Measurements from ENCODE around the gene TMEM63B.

The TMEM63B gene

DNA sequence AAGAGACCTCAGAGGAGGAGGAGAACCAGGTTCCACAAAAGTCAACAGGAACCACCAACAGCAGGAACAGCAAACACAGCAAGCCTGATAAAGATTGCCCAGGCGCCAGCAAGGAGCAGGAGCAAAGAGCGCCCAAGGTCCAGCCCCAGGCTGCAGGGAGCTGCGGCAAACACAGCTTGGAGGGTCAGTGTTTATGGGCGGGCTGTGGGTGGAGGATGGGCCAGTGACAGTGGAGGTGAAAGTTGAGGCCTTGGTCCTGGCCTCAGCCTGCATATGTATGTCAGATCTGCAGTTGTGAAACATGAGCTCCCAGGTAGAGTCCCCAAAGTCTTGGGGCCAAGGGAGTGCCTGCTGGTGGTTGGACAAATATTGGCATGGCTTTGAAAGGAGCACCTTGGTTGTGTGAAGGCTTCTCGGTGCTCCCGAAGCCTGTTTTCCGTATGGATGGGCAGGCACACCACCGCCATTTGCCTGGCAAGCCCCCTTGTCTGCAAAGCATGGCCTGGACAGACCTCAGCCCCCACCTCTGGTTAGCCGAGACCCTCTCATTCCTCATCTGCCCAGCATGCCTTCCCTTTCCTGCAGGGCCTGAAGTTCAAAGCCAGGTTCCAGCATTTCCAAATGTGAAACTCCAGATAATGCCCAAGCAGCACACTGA lies 29.3 kb downstream of the TMEM63B start:
- CTCF ChIA-PET = interaction anchor here (0.6 to 11.1 kb wide), 6 partner anchors 10 to 78 kb away, joined by 3 to 142 read pairs (median 4); no protein-coding TSS in a partner anchor
- no peak overlapping the region for H3K4me3 ChIP-seq (ENCODE audit: low read depth, low read length)
- no peak for DNase-seq (ENCODE audit: low read depth, low spot score)
- TF ChIP-seq, protein P1, sequence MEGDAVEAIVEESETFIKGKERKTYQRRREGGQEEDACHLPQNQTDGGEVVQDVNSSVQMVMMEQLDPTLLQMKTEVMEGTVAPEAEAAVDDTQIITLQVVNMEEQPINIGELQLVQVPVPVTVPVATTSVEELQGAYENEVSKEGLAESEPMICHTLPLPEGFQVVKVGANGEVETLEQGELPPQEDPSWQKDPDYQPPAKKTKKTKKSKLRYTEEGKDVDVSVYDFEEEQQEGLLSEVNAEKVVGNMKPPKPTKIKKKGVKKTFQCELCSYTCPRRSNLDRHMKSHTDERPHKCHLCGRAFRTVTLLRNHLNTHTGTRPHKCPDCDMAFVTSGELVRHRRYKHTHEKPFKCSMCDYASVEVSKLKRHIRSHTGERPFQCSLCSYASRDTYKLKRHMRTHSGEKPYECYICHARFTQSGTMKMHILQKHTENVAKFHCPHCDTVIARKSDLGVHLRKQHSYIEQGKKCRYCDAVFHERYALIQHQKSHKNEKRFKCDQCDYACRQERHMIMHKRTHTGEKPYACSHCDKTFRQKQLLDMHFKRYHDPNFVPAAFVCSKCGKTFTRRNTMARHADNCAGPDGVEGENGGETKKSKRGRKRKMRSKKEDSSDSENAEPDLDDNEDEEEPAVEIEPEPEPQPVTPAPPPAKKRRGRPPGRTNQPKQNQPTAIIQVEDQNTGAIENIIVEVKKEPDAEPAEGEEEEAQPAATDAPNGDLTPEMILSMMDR (IDR thresholded peaks at IDR 0.05; ENCODE audit: insufficient read depth, low read length, missing control alignments) = no peak
- POLR2A ChIA-PET = no interaction called here

DNA sequence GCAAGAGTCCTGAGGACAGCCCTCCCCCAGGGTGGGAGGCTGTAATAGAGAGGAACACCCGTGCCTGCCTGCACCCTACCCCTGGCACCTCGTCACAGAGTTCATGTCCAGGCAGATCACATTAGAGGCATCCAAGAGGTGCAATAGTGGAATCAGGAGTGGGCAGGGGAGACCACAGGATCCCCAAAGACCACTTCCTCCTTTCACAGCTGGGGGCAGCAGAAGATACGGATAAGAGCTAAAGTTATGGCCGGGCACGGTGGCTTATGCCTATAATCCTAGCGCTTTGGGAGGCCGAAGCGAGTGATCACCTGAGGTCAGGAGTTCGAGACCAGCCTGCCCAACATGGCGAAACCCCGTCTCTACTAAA lies 29.8 kb downstream of the TMEM63B start:
- no peak overlapping the region for H3K4me3 ChIP-seq (ENCODE audit: low read depth, low read length)
- CTCF ChIA-PET = interaction anchor here (0.6 to 11.1 kb wide), 5 partner anchors 9 to 77 kb away, joined by 3 to 142 read pairs (median 4); no protein-coding TSS in a partner anchor
- TF ChIP-seq, protein P1 (IDR thresholded peaks at IDR 0.05; ENCODE audit: insufficient read depth, low read length, missing control alignments) = no peak
- DNase-seq (ENCODE audit: low read depth, low spot score) = no peak
- POLR2A ChIA-PET = interaction anchor here (0.7 kb wide), 1 partner anchor 482 kb away, joined by 3 read pairs; no protein-coding TSS in a partner anchor

DNA sequence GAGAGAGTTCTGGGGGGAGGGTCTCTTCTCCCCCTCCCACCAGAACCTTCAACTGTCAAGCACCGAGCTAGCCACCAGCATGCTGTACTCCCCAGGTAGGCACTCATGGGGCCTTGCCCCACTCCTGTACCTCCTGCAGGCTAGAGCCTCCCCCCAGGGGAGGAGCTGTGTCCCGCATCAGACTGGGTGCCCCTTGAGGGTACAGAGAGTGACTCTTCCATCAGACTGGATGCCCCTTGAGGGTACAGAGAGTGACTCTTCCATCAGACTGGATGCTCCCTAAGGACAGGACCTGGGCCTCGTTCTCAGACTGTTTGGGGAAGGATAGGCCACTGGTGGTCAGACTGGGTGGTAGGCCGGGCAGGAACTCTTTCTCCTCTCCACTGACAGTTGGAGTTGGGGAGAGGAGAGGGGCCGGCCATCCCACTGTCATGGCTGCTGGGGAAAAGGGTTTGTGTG lies 31.4 kb downstream of the TMEM63B start, which contains the start of gene CAPN11:
TSS of gene CAPN11 (plus strand) at position 51 of the 459 bp plus-strand sequence. CDS start at position 80, 29 bp downstream.
- ChIA-PET POLR2A (no interaction called here), CTCF (interaction anchor here (1.2 to 11.1 kb wide), 4 partner anchors 10 to 98 kb away, joined by 3 to 142 read pairs (median 4); no protein-coding TSS in a partner anchor)
- H3K4me3 ChIP-seq (ENCODE audit: low read depth, low read length) = no peak within 1 kb of the TSS
- DNase-seq (ENCODE audit: low read depth, low spot score) = no peak
- TF ChIP-seq, protein P1 (IDR thresholded peaks at IDR 0.05; ENCODE audit: insufficient read depth, low read length, missing control alignments) = no peak

DNA sequence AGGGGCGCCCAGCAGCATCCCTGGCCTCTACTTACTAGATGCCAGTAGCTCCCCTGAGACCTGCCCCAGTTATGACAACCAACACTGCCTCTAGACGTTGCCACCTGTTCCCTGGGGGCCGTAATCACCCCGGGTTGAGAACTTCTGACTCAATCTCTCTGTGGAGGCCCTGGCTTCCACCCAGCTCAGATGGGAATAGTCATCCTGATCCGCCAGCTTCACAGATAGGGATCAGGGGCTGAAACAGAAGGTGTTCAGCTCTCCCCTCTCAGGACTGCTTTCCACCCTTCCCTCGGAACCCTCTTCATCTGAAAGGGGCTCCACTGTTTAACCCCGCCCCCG lies 34.6 kb downstream of the TMEM63B start:
- H3K4me3 ChIP-seq (ENCODE audit: low read depth, low read length) = no peak overlapping the region
- DNase-seq (ENCODE audit: low read depth, low spot score) = no peak
- POLR2A ChIA-PET = interaction anchor here (0.7 kb wide), 1 partner anchor 179 kb away, joined by 4 read pairs; no protein-coding TSS in a partner anchor
- CTCF ChIA-PET = interaction anchor here (0.7 to 11.1 kb wide), 16 partner anchors 8 to 201 kb away, joined by 3 to 142 read pairs (median 4); partner anchors contain the start of gene AARS2
- TF ChIP-seq, protein P1 (IDR thresholded peaks at IDR 0.05; ENCODE audit: insufficient read depth, low read length, missing control alignments) = no peak

DNA sequence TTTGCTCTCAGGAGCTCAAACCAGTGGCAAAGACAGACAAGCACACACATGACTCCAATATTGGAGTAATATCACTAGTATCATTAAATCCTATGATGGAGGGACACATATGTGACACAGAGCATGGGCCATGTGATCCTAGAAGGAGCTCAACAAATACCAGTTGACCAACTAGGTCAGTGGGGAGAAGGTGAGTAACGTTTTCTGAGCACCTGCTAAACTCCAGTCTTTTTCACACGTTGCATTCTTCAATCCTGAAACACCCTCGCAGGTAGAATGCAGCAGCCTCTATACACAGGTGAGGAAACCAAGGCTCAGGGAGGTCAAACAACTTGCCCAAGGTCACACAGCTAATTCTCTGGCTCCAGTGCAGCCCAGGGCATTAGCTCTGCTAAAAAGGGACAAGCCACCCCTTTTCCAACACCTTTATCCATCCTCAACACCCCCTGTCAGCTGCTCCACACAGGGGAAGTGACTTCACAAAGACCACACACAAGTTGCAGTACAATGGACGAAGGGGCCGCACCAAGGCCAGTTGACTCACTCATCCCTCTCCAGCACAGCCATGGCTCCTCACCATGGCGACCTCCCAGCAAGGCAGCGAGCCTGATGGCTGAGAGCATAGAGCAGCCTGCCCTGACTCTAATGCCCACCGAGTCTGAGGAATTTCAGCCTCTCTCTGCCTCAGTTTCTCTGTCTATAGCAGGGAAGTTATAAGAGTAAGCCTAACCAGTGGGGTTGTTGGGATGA lies 35.7 kb downstream of the TMEM63B start:
- TF ChIP-seq, protein P1 (IDR thresholded peaks at IDR 0.05; ENCODE audit: insufficient read depth, low read length, missing control alignments) = no peak
- CTCF ChIA-PET = interaction anchor here (0.7 to 11.1 kb wide), 14 partner anchors 9 to 177 kb away, joined by 3 to 142 read pairs (median 4); partner anchors contain the start of gene SLC35B2
- H3K4me3 ChIP-seq (ENCODE audit: low read depth, low read length) = no peak overlapping the region
- DNase-seq (ENCODE audit: low read depth, low spot score) = no peak
- POLR2A ChIA-PET = no interaction called here

DNA sequence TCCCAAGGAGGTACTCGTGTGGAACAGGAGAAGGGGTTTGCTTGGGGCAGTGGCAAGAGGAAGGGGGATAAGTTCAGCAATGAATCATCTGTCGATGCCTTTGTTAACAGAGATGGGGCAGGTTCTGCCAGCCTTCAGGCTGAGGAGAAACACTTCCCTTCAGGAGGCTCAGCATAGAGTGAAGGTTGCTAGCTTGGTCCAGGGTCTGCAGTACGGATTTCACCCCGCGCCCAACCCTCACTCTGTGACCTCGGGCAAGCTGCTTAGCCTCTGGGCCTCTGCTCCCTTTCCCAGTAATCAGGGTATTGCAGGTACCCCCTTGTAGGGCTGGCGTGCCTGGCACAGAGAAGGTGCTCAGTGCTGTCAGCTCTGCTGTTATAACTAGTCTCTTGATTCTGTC lies 38.8 kb downstream of the TMEM63B start:
- ChIA-PET CTCF (interaction anchor here (1.0 to 1.9 kb wide), 3 partner anchors 9 to 72 kb away, joined by 4 to 5 read pairs (median 4); no protein-coding TSS in a partner anchor), POLR2A (no interaction called here)
- TF ChIP-seq, protein P1 (IDR thresholded peaks at IDR 0.05; ENCODE audit: insufficient read depth, low read length, missing control alignments) = no peak
- no peak for DNase-seq (ENCODE audit: low read depth, low spot score)
- H3K4me3 ChIP-seq (ENCODE audit: low read depth, low read length) = no peak overlapping the region

All from AG04449 (cell line).